Stomach (tissue), 9 donors: ENCODE data around the gene NRM. TPM values are rescaled to one million over a fixed set of nuclear protein-coding genes. Genes with fewer than 3 reads are reported as not detected.

Experiments
- DNase-seq, 2 donors: peaks; one replicate each; pipeline versions ENCODE4 v3.0.0 to v3.0.0-alpha.2; 2013 to 2019
- H3K27ac ChIP-seq, 5 donors: fragments of 200-600 bp in 4 of 5; sonication (generic) in 4 of 5; one replicate each; pipeline ENCODE4 v1.5.1; 2013 to 2019; ENCODE audit warnings: mild to moderate bottlenecking in 1 of 5, moderate library complexity in 1 of 5
- H3K27me3 ChIP-seq, 3 donors: fragments of 200-600 bp; sonication (generic); one replicate each; pipeline ENCODE4 v1.5.1; 2017 to 2019; ENCODE audit warnings: mixed run types in 1 of 3
- H3K36me3 ChIP-seq, 4 donors: fragments of 200-600 bp; sonication (generic); 1 replicate in 3 of 4; 2 replicates in 1 of 4; pipeline ENCODE4 v1.5.1; 2016 to 2019
- H3K4me1 ChIP-seq, 4 donors: fragments of 200-600 bp; sonication (generic); one replicate each; pipeline ENCODE4 v1.5.1; 2016 to 2019
- H3K4me3 ChIP-seq, 4 donors: fragments of 200-600 bp; sonication (generic) in 3 of 4; one replicate each; pipeline ENCODE4 v1.5.1; 2016 to 2019; ENCODE audit warnings: mild to moderate bottlenecking in 1 of 4
- H3K9me3 ChIP-seq, 4 donors: fragments of 200-600 bp; sonication (generic); one replicate each; pipeline ENCODE4 v1.5.1; 2016 to 2019
- EP300 ChIP-seq: sonication (generic); formaldehyde crosslinking; IDR thresholded peaks from one replicate; pipeline ENCODE4 v1.6.1; 2017; ENCODE audit warnings: antibody characterized with exemption
- POLR2A ChIP-seq, 4 donors: fragments of 450-650 bp; IDR thresholded peaks; one replicate each; pipeline ENCODE4 v1.6.1; 2016; ENCODE audit warnings: antibody characterized with exemption in 4 of 4, control low read depth in 2 of 4, mild to moderate bottlenecking in 1 of 4, moderate library complexity in 1 of 4
- POLR2AphosphoS5 ChIP-seq, 3 donors: sonication (generic); formaldehyde crosslinking; IDR thresholded peaks; one replicate each; pipeline ENCODE4 v1.6.1; 2016; ENCODE audit warnings: antibody characterized with exemption in 3 of 3
- WGBS, 5 donors: extraction: QIAGEN DNeasy Blood & Tissue Kit in 3 of 5; methylation state at CpG; one replicate each; pipeline versions ENCODE4 v1.1.5 to v1.1.7; 2013 to 2018; 5-methylcytosine and 5-hydroxymethylcytosine counted together
- intact Hi-C: fragments of 100-400 bp; cut with DNase I; formaldehyde crosslinking; loops from one replicate; pipeline ENCODE4 v1.15.1; 2023; ENCODE audit warnings: low total_unique reads
- polyA plus RNA-seq, 3 donors: library from polyadenylated mRNA; stranded (reverse); fragments of 200-250 nt; gene quantifications; one replicate each; pipeline ENCODE4 v1.2.3, GENCODE V29; 2013
- total RNA-seq, 5 donors: library from RNA; depleted of rRNA; stranded (reverse); fragments of >200 nt; gene quantifications; one replicate each; pipeline versions ENCODE4 v1.1.0 to v1.2.3, GENCODE V29; 2014 to 2016
- TF ChIP-seq, protein P1 (sequence below), 7 experiments: fragments of 450-650 bp in 4 of 7; fragments of 200-600 bp in 3 of 7; sonication (generic) in 3 of 7; IDR thresholded peaks; one replicate each; pipeline ENCODE4 v1.5.1; 2016 to 2019; ENCODE audit warnings: antibody characterized with exemption in 7 of 7, control low read depth in 2 of 7, mild to moderate bottlenecking in 1 of 7
- donor health status: healthy with polysubstance abuse.
- donor health status: Bipolar disorder and iron deficiency.
- donor health status: healthy.

The NRM gene
- total and polyA plus RNA-seq, 8 donors: 0.92 to 15.8 (median 3.6) TPM

GRCh38 chr6:30711758-30712380, 21.1 kb upstream of the NRM start:
- DNase-seq: no peak
- TF ChIP-seq, protein P1, sequence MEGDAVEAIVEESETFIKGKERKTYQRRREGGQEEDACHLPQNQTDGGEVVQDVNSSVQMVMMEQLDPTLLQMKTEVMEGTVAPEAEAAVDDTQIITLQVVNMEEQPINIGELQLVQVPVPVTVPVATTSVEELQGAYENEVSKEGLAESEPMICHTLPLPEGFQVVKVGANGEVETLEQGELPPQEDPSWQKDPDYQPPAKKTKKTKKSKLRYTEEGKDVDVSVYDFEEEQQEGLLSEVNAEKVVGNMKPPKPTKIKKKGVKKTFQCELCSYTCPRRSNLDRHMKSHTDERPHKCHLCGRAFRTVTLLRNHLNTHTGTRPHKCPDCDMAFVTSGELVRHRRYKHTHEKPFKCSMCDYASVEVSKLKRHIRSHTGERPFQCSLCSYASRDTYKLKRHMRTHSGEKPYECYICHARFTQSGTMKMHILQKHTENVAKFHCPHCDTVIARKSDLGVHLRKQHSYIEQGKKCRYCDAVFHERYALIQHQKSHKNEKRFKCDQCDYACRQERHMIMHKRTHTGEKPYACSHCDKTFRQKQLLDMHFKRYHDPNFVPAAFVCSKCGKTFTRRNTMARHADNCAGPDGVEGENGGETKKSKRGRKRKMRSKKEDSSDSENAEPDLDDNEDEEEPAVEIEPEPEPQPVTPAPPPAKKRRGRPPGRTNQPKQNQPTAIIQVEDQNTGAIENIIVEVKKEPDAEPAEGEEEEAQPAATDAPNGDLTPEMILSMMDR (IDR thresholded peaks at IDR 0.05): no peak
- TF ChIP-seq POLR2AphosphoS5 (IDR thresholded peaks at IDR 0.05): no peak
- no peak for TF ChIP-seq POLR2A (IDR thresholded peaks at IDR 0.05)
- no peak overlapping the region for H3K4me3 ChIP-seq
- no peaks in the 10 kb centered on the region for H3K9me3 ChIP-seq
- peaks cover 0 to 12% (median 10%) of the 10 kb centered on the region in 4 donors for H3K4me1 ChIP-seq
- peaks cover 26 to 83% (median 82%) of the 10 kb centered on the region in 4 donors for H3K36me3 ChIP-seq
- H3K27me3 ChIP-seq: no peaks in the 10 kb centered on the region
- 85 to 93% (median 93%) methylated on average over 1 of the region's 1 CpG for WGBS, 5 donors
- intact Hi-C loops: no loop called here
- no peak overlapping the region for H3K27ac ChIP-seq

DNA sequence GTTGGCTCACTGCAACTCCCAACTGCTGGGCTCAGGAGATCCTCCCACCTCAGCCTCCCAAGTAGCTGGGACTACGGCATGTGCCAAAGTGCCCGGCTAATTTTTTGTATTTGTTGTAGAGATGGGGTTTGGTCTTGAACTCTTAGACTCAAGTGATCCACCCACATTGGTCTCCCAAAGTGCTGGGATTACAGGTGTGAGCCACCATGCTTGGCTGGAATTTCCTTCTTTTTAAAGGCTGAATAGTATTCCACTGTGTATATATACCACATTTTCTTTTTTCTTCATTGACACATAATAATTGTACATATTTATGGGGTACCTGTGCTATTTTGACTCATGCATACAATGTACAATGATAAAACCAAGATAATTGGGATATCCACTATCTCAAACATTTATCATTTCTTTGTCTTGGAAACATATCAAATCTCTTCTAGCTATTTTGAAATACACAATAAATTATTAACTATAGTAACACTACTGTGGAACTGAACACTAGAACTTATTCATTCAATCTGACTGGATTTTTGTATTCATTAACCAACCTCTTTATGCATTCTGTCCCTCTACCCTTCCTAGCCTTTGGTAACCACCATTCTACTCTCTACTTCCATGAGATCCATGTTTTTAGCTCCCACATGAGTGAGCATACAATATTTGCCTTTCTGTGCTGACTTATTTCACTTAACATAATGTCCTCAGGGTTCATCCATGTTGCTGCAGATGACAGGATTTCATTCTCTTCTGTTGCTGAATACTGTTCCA, 18.5 kb upstream of the NRM start:
- WGBS, 5 donors: 90 to 99% (median 98%) methylated on average over 2 of the region's 2 CpGs
- TF ChIP-seq, protein P1 (IDR thresholded peaks at IDR 0.05): no peak
- Histone ChIP-seq H3K4me3 (no peak overlapping the region), H3K27ac (no peak overlapping the region), H3K9me3 (no peaks in the 10 kb centered on the region), H3K4me1 (no peaks in the 10 kb centered on the region), H3K27me3 (no peaks in the 10 kb centered on the region), H3K36me3 (peaks cover 34 to 98% (median 96%) of the 10 kb centered on the region in 4 donors)
- intact Hi-C loops: no loop called here
- no peak for DNase-seq

- Histone ChIP-seq H3K4me1 (no peaks in the 10 kb centered on the region), H3K27ac (no peak overlapping the region), H3K27me3 (no peaks in the 10 kb centered on the region), H3K4me3 (no peak overlapping the region), H3K36me3 (peaks cover 33 to 98% (median 90%) of the 10 kb centered on the region in 4 donors), H3K9me3 (no peaks in the 10 kb centered on the region)
- intact Hi-C loops: no loop called here
- DNase-seq: peak in 1 of 2 donors; percentile 55
- no peak for TF ChIP-seq POLR2A (IDR thresholded peaks at IDR 0.05)
- WGBS, 5 donors: 69 to 76% (median 71%) methylated on average over 6 of the region's 6 CpGs
Measured at GRCh38 chr6:30707281-30707850, 16.6 kb upstream of the NRM start.

DNA sequence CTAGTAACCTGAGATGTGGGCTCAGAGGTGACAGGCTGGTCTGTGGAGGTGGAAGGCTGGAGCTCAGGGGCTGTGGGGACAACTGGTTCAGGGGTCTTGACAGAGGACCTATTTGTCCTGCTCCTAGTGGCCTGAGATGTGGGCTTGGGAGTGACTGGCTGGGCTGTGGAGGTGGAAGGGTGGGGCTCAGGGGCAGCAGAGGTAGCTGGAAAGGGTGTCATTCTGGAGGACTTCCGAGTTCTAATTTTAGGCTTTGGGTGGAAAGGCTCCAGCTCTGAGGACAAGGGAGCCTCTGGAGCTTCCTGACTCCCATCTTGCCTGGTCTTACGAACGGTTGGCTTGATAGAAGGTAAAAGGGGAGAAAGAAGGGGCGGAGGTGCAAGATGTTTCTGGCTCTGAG, 14.8 kb upstream of the NRM start:
- no peak for DNase-seq
- WGBS, 5 donors: 89 to 100% (median 96%) methylated on average over 4 of the region's 4 CpGs
- Histone ChIP-seq H3K4me1 (no peaks in the 10 kb centered on the region), H3K9me3 (no peaks in the 10 kb centered on the region), H3K36me3 (peaks cover 18 to 98% (median 80%) of the 10 kb centered on the region in 4 donors), H3K27me3 (no peaks in the 10 kb centered on the region), H3K4me3 (no peak overlapping the region), H3K27ac (no peak overlapping the region)
- intact Hi-C loops: no loop called here
- TF ChIP-seq, protein P1 (IDR thresholded peaks at IDR 0.05): no peak
- TF ChIP-seq EP300 (no peak), POLR2AphosphoS5 (IDR thresholded peaks at IDR 0.05) (no peak), POLR2A (IDR thresholded peaks at IDR 0.05) (no peak)
